Sigmoid colon (tissue), 7 donors: ENCODE data around the gene CLHC1. TPM values are rescaled to one million over a fixed set of nuclear protein-coding genes. Genes with fewer than 3 reads are reported as not detected.
"Not testable (repeated sequence)": the region's sequence is repeated elsewhere in the genome, so short reads cannot be mapped to it uniquely, and the experiment has no call there.

ENCODE experiments used
- DNase-seq: peaks from one replicate; pipeline ENCODE4 v3.0.0-alpha.2; 2019
- H3K27ac ChIP-seq, 4 donors: fragments of 200-600 bp; sonication (generic); one replicate each; pipeline ENCODE4 v1.5.1; 2016 to 2019; ENCODE audit warnings: mild to moderate bottlenecking in 1 of 4
- H3K27me3 ChIP-seq, 3 donors: fragments of 200-600 bp; sonication (generic); one replicate each; pipeline ENCODE4 v1.5.1; 2019; ENCODE audit warnings: mild to moderate bottlenecking in 1 of 3
- H3K36me3 ChIP-seq, 4 donors: fragments of 200-600 bp; sonication (generic); one replicate each; pipeline ENCODE4 v1.5.1; 2016 to 2019
- H3K4me1 ChIP-seq, 4 donors: fragments of 200-600 bp; sonication (generic); one replicate each; pipeline ENCODE4 v1.5.1; 2017 to 2019
- H3K4me3 ChIP-seq, 4 donors: fragments of 200-600 bp; sonication (generic); one replicate each; pipeline ENCODE4 v1.5.1; 2017 to 2019; ENCODE audit warnings: mild to moderate bottlenecking in 2 of 4, moderate library complexity in 1 of 4
- H3K9me3 ChIP-seq, 4 donors: fragments of 200-600 bp in 3 of 4; sonication (generic) in 3 of 4; one replicate each; pipeline versions ENCODE4 v1.5.1 to v1.6.1; 2013 to 2019
- CTCF ChIP-seq, 4 experiments: fragments of 450-650 bp in 3 of 4; fragments of 200-600 bp in 1 of 4; IDR thresholded peaks; one replicate each; pipeline ENCODE4 v1.5.1; 2016 to 2019; ENCODE audit warnings: antibody characterized with exemption in 4 of 4, mild to moderate bottlenecking in 3 of 4, moderate library complexity in 2 of 4
- EP300 ChIP-seq, 4 donors: sonication (generic); formaldehyde crosslinking; IDR thresholded peaks; one replicate each; pipeline ENCODE4 v1.6.1; 2017; ENCODE audit warnings: antibody characterized with exemption in 4 of 4
- POLR2A ChIP-seq, 2 donors: fragments of 450-650 bp; IDR thresholded peaks; one replicate each; pipeline ENCODE4 v1.6.1; 2016; ENCODE audit warnings: antibody characterized with exemption in 2 of 2, mild to moderate bottlenecking in 2 of 2, moderate library complexity in 2 of 2
- POLR2AphosphoS5 ChIP-seq, 4 donors: sonication (generic); formaldehyde crosslinking; IDR thresholded peaks; one replicate each; pipeline ENCODE4 v1.6.1; 2017; ENCODE audit warnings: antibody characterized with exemption in 4 of 4
- WGBS, 2 donors: extraction: QIAGEN DNeasy Blood & Tissue Kit; methylation state at CpG; one replicate each; pipeline ENCODE4 v1.1.7; 2013; 5-methylcytosine and 5-hydroxymethylcytosine counted together
- intact Hi-C: fragments of 100-400 bp; cut with DNase I; formaldehyde crosslinking; loops from one replicate; pipeline ENCODE4 v1.15.1; 2023
- polyA plus RNA-seq, 3 donors: library from polyadenylated mRNA; stranded (reverse); fragments of 200-250 nt; gene quantifications; one replicate each; pipeline ENCODE4 v1.2.3, GENCODE V29; 2013
- total RNA-seq, 4 donors: library from RNA; depleted of rRNA; stranded (reverse); fragments of >200 nt; gene quantifications; one replicate each; pipeline ENCODE4 v1.1.0, GENCODE V29; 2016
- donor health status: healthy with polysubstance abuse.
- donor health status: Bipolar disorder and iron deficiency.
- donor health status: healthy.

CLHC1 gene
- total and polyA plus RNA-seq, 7 donors: 4.4 to 22.4 (median 6.6) TPM

GRCh38 chr2:55133467-55134315, 98.4 kb downstream of the CLHC1 start:
- Histone ChIP-seq H3K9me3 (no peaks in the 10 kb centered on the region), H3K27me3 (no peaks in the 10 kb centered on the region), H3K4me1 (peaks cover 0 to 43% (median 39%) of the 10 kb centered on the region in 4 donors), H3K36me3 (no peaks in the 10 kb centered on the region), H3K27ac (peak overlapping the region; percentile 65 to 82 (median 75)), H3K4me3 (peak overlapping the region; percentile 14 to 46 (median 38))
- TF ChIP-seq EP300 (IDR thresholded peaks at IDR 0.05): peak in 2 of 4 donors; percentile 13 to 47
- no peak for TF ChIP-seq CTCF (IDR thresholded peaks at IDR 0.05)
- TF ChIP-seq POLR2AphosphoS5 (IDR thresholded peaks at IDR 0.05): peak; percentile 15 to 55 (median 40)
- no peak for TF ChIP-seq POLR2A (IDR thresholded peaks at IDR 0.05)
- peak; percentile 74 for DNase-seq
- intact Hi-C loops: loop anchor here (2.0 kb wide), 1 partner anchor 25 kb away; no protein-coding TSS in a partner anchor
- WGBS, 2 donors: 29 to 72% methylated on average over 10 of the region's 10 CpGs

GRCh38 chr2:55130849-55131248, 101.2 kb downstream of the CLHC1 start:
- 81 to 89% methylated on average over 1 of the region's 1 CpG for WGBS, 2 donors
- no peaks in the 10 kb centered on the region for H3K36me3 ChIP-seq
- H3K4me3 ChIP-seq: no peak overlapping the region

GRCh38 chr2:55126643-55127042, 105.5 kb downstream of the CLHC1 start:
- intact Hi-C loops: not testable (repeated sequence)

More at GRCh38 chr2:55130849-55131248, 101.2 kb downstream of the CLHC1 start:
- no peaks in the 10 kb centered on the region for H3K9me3 ChIP-seq
- no peak for DNase-seq
- TF ChIP-seq CTCF (IDR thresholded peaks at IDR 0.05) (no peak), POLR2A (IDR thresholded peaks at IDR 0.05) (no peak), POLR2AphosphoS5 (IDR thresholded peaks at IDR 0.05) (no peak), EP300 (IDR thresholded peaks at IDR 0.05) (no peak)
- H3K4me1 ChIP-seq: peaks cover 0 to 17% (median 13%) of the 10 kb centered on the region in 4 donors
- no peak overlapping the region for H3K27ac ChIP-seq
- no peaks in the 10 kb centered on the region for H3K27me3 ChIP-seq
- intact Hi-C loops: no loop called here

More at GRCh38 chr2:55126643-55127042, 105.5 kb downstream of the CLHC1 start:
- H3K4me1 ChIP-seq, H3K27ac ChIP-seq, H3K4me3 ChIP-seq, H3K9me3 ChIP-seq, H3K27me3 ChIP-seq, DNase-seq, H3K36me3 ChIP-seq: not testable (repeated sequence)
- 94 to 95% methylated on average over 4 of the region's 4 CpGs for WGBS, 2 donors

Other genes with a start within 250 kb of the CLHC1 start
- 100 to 1,000 TPM; 152 to 264 (median 199) TPM for gene RTN4, start 181.8 kb downstream of the CLHC1 start, total RNA-seq
- gene RTN4, start 181.8 kb downstream of the CLHC1 start, polyA plus RNA-seq: 100 to 1,000 TPM in 1 of 3 donors, 10 to 100 TPM in 2; 54.1 to 153 (median 62.0) TPM
- gene RPS27A, start 395 bp upstream of the CLHC1 start, total RNA-seq: 1,000 to 10,000 TPM; 1,474 to 3,968 (median 2,475) TPM
- 1,000 to 10,000 TPM; 2,206 to 3,781 (median 2,433) TPM for gene RPS27A, start 395 bp upstream of the CLHC1 start, polyA plus RNA-seq
- 10 to 100 TPM; 15.0 to 27.7 (median 22.4) TPM for gene MTIF2, start 36.9 kb upstream of the CLHC1 start, total RNA-seq
- 10 to 100 TPM; 25.8 to 37.5 (median 30.5) TPM for gene MTIF2, start 36.9 kb upstream of the CLHC1 start, polyA plus RNA-seq
- gene CCDC88A, start 187.6 kb upstream of the CLHC1 start, total RNA-seq: 10 to 100 TPM; 33.8 to 72.8 (median 44.8) TPM
- gene CCDC88A, start 187.6 kb upstream of the CLHC1 start, polyA plus RNA-seq: 1 to 10 TPM; 5.4 to 6.4 (median 5.5) TPM